GM20000 (cell line): Measurements from ENCODE around the gene EDC4.

Source experiments
- DNase-seq: peaks from one replicate; pipeline ENCODE4 v3.0.0; 2012; ENCODE audit warnings: low spot score
- CTCF ChIP-seq: IDR thresholded peaks from 2 replicates; pipeline ENCODE4 v1.5.1; 2012; ENCODE audit warnings: mild to moderate bottlenecking, control low read depth; ENCODE audit errors: extremely low read depth, missing control alignments

The EDC4 gene

DNA sequence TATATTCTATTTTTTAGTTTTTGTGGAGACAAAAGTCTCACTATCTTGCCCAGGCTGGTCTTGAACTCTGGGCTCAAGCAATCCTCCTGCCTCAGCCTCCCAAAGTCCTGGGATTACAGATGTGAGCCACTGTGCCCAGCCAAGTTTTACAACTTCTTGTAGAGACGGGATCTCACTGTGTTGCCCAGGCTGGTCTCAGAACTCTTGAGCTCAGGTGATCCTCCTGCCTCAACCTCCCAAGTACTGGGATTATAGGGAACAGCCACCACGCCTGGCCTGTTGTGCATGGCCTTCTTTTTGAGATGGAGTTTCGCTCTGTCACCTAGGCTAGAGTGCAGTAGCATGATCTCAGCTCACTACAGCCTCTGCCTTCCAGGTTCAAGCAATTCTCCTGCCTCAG lies 19.2 kb upstream of the EDC4 start:
- DNase-seq = no peak
- no peak for TF ChIP-seq CTCF

- no peak for TF ChIP-seq CTCF
- DNase-seq = no peak
Measured at GRCh38 chr16:67855789-67856188, 17.1 kb upstream of the EDC4 start.

DNA sequence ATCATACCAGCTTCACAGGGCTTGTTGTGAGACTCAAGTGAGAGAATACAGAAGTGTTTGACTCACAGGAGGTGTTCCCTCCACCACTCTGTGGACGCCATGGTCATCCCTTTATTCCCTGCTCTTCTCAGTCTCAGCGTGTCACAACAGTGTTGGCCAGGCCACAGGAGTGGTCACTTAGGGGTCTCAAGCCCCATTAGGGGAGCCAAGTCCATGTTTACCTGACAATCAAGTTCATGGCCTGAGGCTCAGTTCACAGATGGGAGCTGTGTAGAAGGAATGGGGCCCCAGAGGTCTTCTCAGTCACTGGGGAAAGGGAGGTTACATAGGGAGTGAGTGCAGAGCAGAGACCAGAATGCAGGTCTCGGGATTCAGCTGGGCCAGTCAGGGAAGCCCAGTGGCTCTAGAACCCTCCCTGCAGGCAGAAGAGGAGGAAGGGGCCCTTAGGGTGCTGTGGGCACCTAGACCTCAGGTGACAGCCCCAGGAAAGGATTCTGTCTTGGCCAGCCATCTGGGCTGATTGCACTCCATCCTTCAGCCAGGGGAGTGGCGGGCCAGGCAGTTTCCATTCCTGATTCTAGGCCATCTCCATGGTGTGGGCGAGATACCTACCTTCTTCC lies 15.8 kb upstream of the EDC4 start:
- no peak for DNase-seq
- no peak for TF ChIP-seq CTCF

DNA sequence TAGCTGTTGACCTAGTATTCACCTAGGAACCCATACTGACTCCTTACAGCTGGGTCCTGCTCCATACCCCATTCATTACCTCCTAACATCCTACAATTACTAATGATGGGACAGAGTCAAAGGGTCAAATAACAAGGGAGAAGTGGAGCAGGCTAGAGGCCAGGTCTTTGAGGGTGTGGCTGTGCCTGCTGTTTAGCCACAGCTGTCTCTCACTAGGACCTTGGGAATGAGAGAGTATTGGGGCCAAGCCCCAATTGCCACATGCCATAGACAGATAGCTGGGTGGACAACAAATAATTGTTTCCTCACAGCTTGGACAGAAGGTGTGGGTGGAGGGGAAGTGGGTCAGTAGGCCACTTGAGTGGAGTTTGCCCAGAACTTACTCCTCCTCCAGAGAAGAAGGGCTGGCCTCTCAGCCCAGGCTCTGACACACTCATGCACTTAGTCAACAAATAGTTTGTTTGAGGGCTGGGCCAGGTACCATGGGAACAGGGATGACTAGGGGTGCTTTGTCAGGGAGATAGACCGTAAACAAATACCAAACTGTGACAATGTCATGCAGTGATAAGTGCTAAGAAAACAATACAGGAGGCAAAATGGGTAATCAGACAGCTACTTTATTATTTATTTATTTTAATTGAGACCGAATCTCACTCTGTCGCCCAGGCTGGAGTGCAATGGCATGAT lies 15.2 kb upstream of the EDC4 start:
- DNase-seq = no peak
- no peak for TF ChIP-seq CTCF

DNA sequence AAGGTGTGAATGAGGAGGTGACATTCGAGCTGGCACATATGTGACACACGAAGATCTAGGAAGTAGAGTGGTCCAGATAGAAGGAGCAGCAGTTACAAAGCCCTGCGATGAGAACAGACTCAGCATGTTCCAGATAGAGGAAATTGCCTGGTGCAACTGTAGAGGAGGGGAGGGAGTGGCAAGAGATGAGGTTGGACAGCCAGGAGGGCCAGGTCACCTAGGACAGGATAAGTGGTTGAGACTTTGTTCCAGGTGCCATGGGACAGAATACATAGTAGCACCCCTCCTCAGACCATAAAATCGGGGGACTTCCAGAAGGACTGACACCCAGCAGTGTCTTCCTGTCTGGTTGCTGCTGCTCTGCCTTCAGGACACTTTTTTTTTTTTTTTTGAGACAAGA lies 14.4 kb upstream of the EDC4 start:
- DNase-seq = no peak
- no peak for TF ChIP-seq CTCF

DNA sequence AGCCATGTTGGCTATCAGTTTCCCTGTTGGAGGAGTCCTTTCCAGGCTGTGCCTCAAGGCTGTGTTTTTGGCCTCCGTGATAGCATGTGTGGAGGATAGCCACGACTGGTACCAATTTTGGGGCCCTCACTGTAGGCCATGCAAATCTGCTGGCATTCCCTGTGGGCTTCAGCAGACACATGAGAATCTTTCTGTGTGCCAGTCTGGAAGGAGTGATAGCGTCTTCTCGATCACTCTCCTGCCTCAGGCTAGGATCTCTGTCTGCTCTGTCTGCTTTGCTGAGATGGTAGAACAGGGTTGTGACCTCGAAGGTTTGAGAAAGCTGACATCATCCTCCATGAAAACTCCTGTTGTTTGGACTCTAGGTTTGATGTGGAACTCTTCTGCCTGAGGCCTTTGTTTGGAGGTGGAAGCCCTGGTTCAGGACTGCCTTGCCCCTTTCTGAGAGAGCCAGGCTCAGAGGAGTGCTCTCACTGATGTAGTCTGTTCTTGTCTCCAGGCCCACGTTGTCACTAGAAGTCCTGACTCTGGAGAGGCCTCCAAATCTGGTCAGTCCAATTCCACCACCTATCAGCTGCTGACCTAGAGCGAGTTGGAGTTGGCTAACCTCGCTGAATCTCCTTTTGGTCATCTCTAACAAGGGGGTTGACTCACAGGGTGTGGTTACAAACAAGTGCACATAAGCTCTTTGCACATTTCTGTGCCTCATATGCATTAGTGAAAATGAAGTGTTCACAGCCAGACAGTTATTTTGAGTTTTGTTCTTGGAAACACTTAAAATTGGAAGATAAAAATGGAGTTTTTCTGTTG lies 12.1 kb upstream of the EDC4 start:
- TF ChIP-seq CTCF = no peak
- no peak for DNase-seq

DNA sequence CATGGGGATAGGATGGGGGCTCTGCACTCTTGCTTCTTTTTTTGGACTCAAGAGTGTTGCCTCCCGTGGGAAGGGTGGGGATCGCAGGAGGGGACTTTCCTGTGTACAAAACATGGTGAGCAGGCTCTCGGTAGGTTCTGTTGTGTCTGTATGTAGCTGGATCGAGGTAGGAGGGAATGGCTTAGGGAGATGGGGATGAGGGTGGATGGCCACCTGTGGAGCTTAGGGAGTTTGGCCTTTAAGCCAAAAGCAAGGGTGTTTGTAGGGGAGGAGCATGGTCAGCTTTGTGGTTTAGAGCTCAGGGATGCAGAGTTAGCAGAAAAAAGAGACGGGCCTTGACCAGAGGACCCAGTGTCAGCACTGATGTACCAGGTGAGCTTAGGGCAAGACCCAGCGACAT lies 11.0 kb upstream of the EDC4 start:
- DNase-seq = no peak
- TF ChIP-seq CTCF = no peak
